OCI-LY3 (cell line): ENCODE data around the gene TBL1XR1.

ENCODE experiments used
- H2AFZ ChIP-seq: fragments of 200-600, 300-600 bp; shearing (Covaris generic); 2 replicates; pipeline ENCODE4 v1.6.0; 2014; ENCODE audit warnings: antibody characterized with exemption, low read depth, low read length
- H3K27ac ChIP-seq: fragments of 200-600, 300-600 bp; sonication (generic); 2 replicates; pipeline ENCODE4 v1.5.1; 2014; ENCODE audit warnings: mild to moderate bottlenecking, low read length, moderate library complexity, mixed read lengths
- H3K27me3 ChIP-seq: fragments of 200-600, 300-600 bp; sonication (generic); 2 replicates; pipeline ENCODE4 v1.6.1; 2014; ENCODE audit warnings: low read depth, low read length, mixed read lengths
- H3K36me3 ChIP-seq: fragments of 200-600, 300-600 bp; sonication (generic); replicated peaks from 2 replicates; pipeline ENCODE3; 2014; ENCODE audit warnings: low read depth, low read length, mixed read lengths
- H3K4me1 ChIP-seq: fragments of 300-600, 200-600 bp; sonication (generic); 2 replicates; pipeline ENCODE4 v1.6.1; 2014; ENCODE audit warnings: low read length, mixed read lengths
- H3K4me2 ChIP-seq: fragments of 200-600, 300-600 bp; sonication (generic); 2 replicates; pipeline ENCODE4 v1.6.1; 2014; ENCODE audit warnings: low read length, mixed read lengths
- H3K4me3 ChIP-seq: fragments of 300-600, 200-600 bp; sonication (generic); 2 replicates; pipeline ENCODE4 v1.5.1; 2014; ENCODE audit warnings: antibody characterized with exemption, mild to moderate bottlenecking, low read length, moderate library complexity
- H3K79me2 ChIP-seq: fragments of 300-600, 200-600 bp; shearing (Covaris generic); 2 replicates; pipeline ENCODE4 v1.6.1; 2014; ENCODE audit warnings: mild to moderate bottlenecking, low read length, mixed read lengths
- H3K9ac ChIP-seq: fragments of 300-600, 200-600 bp; shearing (Covaris generic); 2 replicates; pipeline ENCODE4 v1.6.0; 2014; ENCODE audit warnings: mild to moderate bottlenecking, low read length, moderate library complexity
- H3K9me3 ChIP-seq: fragments of 200-600, 300-600 bp; shearing (Covaris generic); 2 replicates; pipeline ENCODE4 v1.6.1; 2014; ENCODE audit warnings: low read length, mixed read lengths; ENCODE audit not compliant: insufficient read depth
- H4K20me1 ChIP-seq: fragments of 200-600, 300-600 bp; sonication (generic); 2 replicates; pipeline ENCODE4 v1.6.1; 2016; ENCODE audit warnings: low read length, mixed read lengths; ENCODE audit not compliant: insufficient read depth
- CTCF ChIP-seq: fragments of 200-600, 300-600 bp; sonication (generic); IDR thresholded peaks from 2 replicates; pipeline ENCODE4 v1.5.1; 2014; ENCODE audit warnings: antibody characterized with exemption, low read length, low read depth
- EZH2phosphoT487 ChIP-seq: fragments of 200-600 bp; shearing (Covaris generic); IDR thresholded peaks from 2 replicates; pipeline ENCODE4 v1.6.1; 2018; ENCODE audit warnings: antibody characterized with exemption, mixed run types, low read depth

The TBL1XR1 gene

GRCh38 chr3:177108648-177109047 lies 88.6 kb downstream of the TBL1XR1 start:
- peaks cover 97% of the 10 kb centered on the region for H4K20me1 ChIP-seq
- no peak overlapping the region for H3K27ac ChIP-seq
- no peaks in the 10 kb centered on the region for H3K9me3 ChIP-seq

GRCh38 chr3:177107461-177108239 lies 89.6 kb downstream of the TBL1XR1 start:
- peaks cover 99% of the 10 kb centered on the region for H3K79me2 ChIP-seq
- H3K36me3 ChIP-seq, result peaks cover 4% of the 10 kb centered on the region
- peaks cover 98% of the 10 kb centered on the region for H4K20me1 ChIP-seq
- no peaks in the 10 kb centered on the region for H3K9me3 ChIP-seq
- no peak for TF ChIP-seq CTCF
- TF ChIP-seq EZH2phosphoT487, result no peak
- H3K4me3 ChIP-seq, result no peak overlapping the region
- no peak overlapping the region for H2AFZ ChIP-seq
- H3K4me2 ChIP-seq, result peak overlapping the region; percentile 87; the same call in 1 of the 2 replicates
- H3K4me1 ChIP-seq, result peaks cover 60% of the 10 kb centered on the region
- no peak overlapping the region for H3K9ac ChIP-seq
- H3K27ac ChIP-seq, result no peak overlapping the region
- H3K27me3 ChIP-seq, result no peaks in the 10 kb centered on the region

More at GRCh38 chr3:177108648-177109047, 88.6 kb downstream of the TBL1XR1 start:
- H3K9ac ChIP-seq, result no peak overlapping the region
- H3K4me1 ChIP-seq, result peaks cover 67% of the 10 kb centered on the region
- TF ChIP-seq EZH2phosphoT487, result no peak
- no peak for TF ChIP-seq CTCF
- H3K36me3 ChIP-seq, result peaks cover 7% of the 10 kb centered on the region
- H3K4me3 ChIP-seq, result no peak overlapping the region
- no peaks in the 10 kb centered on the region for H3K27me3 ChIP-seq
- H3K4me2 ChIP-seq, result no peak overlapping the region
- H2AFZ ChIP-seq, result no peak overlapping the region
- H3K79me2 ChIP-seq, result peaks cover 99% of the 10 kb centered on the region

GRCh38 chr3:177106594-177106993 lies 90.7 kb downstream of the TBL1XR1 start:
- TF ChIP-seq EZH2phosphoT487 (no peak), CTCF (no peak)
- Histone ChIP-seq H3K27ac (no peak overlapping the region), H3K4me1 (peaks cover 53% of the 10 kb centered on the region), H3K4me2 (peak overlapping the region; percentile 87), H3K27me3 (no peaks in the 10 kb centered on the region), H3K36me3 (no peaks in the 10 kb centered on the region), H2AFZ (no peak overlapping the region), H3K9me3 (no peaks in the 10 kb centered on the region), H3K9ac (no peak overlapping the region), H3K4me3 (peak overlapping the region; percentile 62), H4K20me1 (peaks cover 99% of the 10 kb centered on the region), H3K79me2 (peaks cover 100% of the 10 kb centered on the region)

GRCh38 chr3:177106184-177106583 lies 91.1 kb downstream of the TBL1XR1 start:
- peak overlapping the region; percentile 87 for H3K4me2 ChIP-seq
- H3K9me3 ChIP-seq, result no peaks in the 10 kb centered on the region
- no peaks in the 10 kb centered on the region for H3K36me3 ChIP-seq
- peak overlapping the region; percentile 62 for H3K4me3 ChIP-seq
- TF ChIP-seq CTCF, result no peak
- no peak for TF ChIP-seq EZH2phosphoT487
- peaks cover 99% of the 10 kb centered on the region for H4K20me1 ChIP-seq
- H3K9ac ChIP-seq, result no peak overlapping the region
- peaks cover 100% of the 10 kb centered on the region for H3K79me2 ChIP-seq
- no peak overlapping the region for H2AFZ ChIP-seq
- peaks cover 49% of the 10 kb centered on the region for H3K4me1 ChIP-seq
- no peaks in the 10 kb centered on the region for H3K27me3 ChIP-seq
- H3K27ac ChIP-seq, result no peak overlapping the region
